GM13977 (cell line): ENCODE measurements around the gene DISC1.

Experiments used
- DNase-seq: peaks from one replicate; pipeline ENCODE4 v3.0.0; 2012; ENCODE audit warnings: low spot score
- in situ Hi-C: fragments of 300-500 bp; cut with MboI; formaldehyde crosslinking; loops from one replicate; pipeline ENCODE4 v1.12.0; 2022; ENCODE audit warnings: low sequenced_read_pairs, low pct_unique_long_range_greater_than_20kb, mixed read lengths, inconsistent platforms; ENCODE audit not compliant: unreplicated experiment
- TF ChIP-seq, protein P1 (sequence below): IDR thresholded peaks from 2 replicates; pipeline ENCODE4 v1.5.1; 2012; ENCODE audit warnings: mild to moderate bottlenecking, control low read depth; ENCODE audit not compliant: insufficient read depth; ENCODE audit errors: extremely low read depth, missing control alignments

DISC1 gene

GRCh38 chr1:231733672-231734071 is 107.1 kb downstream of the DISC1 start:
- no peak for DNase-seq
- in situ Hi-C loops: no loop called here
- TF ChIP-seq, protein P1, sequence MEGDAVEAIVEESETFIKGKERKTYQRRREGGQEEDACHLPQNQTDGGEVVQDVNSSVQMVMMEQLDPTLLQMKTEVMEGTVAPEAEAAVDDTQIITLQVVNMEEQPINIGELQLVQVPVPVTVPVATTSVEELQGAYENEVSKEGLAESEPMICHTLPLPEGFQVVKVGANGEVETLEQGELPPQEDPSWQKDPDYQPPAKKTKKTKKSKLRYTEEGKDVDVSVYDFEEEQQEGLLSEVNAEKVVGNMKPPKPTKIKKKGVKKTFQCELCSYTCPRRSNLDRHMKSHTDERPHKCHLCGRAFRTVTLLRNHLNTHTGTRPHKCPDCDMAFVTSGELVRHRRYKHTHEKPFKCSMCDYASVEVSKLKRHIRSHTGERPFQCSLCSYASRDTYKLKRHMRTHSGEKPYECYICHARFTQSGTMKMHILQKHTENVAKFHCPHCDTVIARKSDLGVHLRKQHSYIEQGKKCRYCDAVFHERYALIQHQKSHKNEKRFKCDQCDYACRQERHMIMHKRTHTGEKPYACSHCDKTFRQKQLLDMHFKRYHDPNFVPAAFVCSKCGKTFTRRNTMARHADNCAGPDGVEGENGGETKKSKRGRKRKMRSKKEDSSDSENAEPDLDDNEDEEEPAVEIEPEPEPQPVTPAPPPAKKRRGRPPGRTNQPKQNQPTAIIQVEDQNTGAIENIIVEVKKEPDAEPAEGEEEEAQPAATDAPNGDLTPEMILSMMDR: no peak

DNA sequence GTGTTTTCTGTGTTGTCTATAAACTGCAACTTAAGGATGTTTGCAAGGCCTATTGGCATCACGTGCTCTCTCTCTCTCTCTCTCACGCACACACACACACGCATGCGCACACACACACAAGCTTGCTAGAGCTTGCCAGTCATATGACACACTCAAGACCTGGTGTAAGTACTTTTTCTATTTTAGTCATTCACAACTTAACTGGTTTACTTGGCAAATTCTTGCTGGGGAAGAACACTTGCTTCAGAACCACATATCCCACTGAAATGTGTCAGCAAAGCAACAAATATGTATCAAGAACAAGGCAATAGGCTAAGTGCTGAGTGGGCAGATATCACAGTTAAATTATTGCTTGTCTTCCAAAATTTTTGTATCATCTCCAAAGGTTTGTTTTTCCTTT is 107.8 kb downstream of the DISC1 start:
- in situ Hi-C loops: no loop called here
- no peak for DNase-seq
- TF ChIP-seq, protein P1: no peak

DNA sequence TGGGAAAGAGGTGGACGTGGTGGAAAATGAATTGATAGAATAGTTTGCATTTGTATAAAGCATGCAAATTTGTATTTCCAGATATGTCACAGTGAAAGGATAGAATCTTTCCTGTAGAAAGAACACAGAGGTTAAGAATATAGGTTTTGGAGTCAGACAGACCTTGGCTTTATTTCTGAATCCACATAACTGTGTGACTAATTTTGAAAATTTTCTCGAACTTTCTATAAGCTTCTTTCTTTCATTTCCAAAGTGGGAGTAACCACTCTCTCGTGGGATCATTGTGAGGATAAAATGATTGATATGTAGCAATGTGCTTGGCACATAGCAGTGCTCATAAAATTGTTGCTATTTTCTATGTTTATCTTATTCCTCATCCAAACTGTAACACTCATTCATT is 108.8 kb downstream of the DISC1 start:
- in situ Hi-C loops: no loop called here
- DNase-seq: no peak
- TF ChIP-seq, protein P1: no peak

- in situ Hi-C loops: no loop called here
- TF ChIP-seq, protein P1: no peak
- DNase-seq: no peak
Observed at GRCh38 chr1:231735941-231736340, 109.4 kb downstream of the DISC1 start.

- in situ Hi-C loops: no loop called here
- TF ChIP-seq, protein P1: no peak
- no peak for DNase-seq
Observed at GRCh38 chr1:231736464-231736863, 109.9 kb downstream of the DISC1 start.

GRCh38 chr1:231738554-231738953 is 112.0 kb downstream of the DISC1 start:
- TF ChIP-seq, protein P1: no peak
- no peak for DNase-seq
- in situ Hi-C loops: no loop called here

GRCh38 chr1:231743966-231744365 is 117.4 kb downstream of the DISC1 start:
- no peak for DNase-seq
- TF ChIP-seq, protein P1: no peak
- in situ Hi-C loops: no loop called here
